GM21717 (cell line): ENCODE results near the gene REPIN1.

Source experiments
- ATAC-seq: cut with Tn5 transposase; IDR thresholded peaks from one replicate; pipeline ENCODE4 v1.9.1; 2021; ENCODE audit warnings: mild to moderate bottlenecking, moderate library complexity; ENCODE audit not compliant: unreplicated experiment

REPIN1 gene

DNA sequence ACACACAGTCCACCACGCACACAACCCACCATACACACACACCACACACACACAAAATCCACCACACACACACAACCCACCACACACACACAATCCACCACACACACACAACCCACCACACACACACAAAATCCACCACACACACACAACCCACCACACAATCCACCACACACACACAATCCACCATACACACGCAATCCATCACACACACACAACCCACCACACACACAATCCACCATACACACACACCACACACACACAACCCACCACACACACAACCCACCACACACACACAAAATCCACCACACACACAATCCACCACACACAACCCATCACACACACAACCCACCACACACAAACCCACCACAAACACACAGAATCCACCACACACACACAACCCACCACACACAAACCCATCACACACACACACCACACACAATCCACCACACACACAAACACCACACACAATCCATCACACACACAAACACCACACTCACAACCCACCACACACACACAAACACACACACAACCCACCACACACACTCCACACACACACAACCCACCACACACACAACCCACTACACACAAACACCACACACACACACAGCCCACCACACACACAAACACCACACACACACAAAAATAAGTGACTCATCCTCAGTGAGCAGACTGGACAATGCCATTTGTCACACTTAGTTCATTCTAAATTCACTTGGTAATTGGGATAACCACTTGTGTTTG lies 8.8 kb upstream of the REPIN1 start:
- no peak for ATAC-seq

DNA sequence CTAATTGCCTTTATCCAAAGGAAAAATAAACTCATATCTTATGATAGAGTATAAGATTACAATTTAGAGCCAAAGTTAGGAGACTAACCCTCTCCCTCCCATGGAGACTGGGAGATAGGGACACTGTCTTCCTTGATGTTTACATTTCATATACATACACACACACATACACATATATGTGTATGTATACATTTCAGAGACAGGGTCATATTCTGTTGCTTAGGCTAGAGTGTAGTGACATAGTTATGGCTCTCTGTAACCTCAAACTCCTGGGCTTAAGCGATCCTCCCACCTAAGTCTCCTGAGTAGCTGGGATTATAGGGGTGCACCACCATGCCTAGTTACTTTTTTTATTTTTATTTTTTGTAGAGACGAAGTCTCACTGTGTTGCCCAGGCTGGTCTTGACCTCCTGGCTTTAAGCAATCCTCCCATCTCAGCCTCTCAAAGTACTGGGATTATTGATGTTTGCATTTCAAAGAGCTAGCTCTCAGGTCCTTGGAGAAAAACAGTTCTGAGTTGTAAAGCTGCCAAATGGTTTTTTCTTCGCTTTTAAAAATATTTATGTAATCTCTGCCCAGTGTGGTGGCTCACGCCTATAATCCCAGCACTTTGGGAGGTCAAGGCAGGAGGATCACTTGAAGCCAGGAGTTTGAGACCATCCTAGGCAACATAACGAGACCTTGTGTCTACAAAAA lies 8.1 kb upstream of the REPIN1 start:
- ATAC-seq, result no peak

DNA sequence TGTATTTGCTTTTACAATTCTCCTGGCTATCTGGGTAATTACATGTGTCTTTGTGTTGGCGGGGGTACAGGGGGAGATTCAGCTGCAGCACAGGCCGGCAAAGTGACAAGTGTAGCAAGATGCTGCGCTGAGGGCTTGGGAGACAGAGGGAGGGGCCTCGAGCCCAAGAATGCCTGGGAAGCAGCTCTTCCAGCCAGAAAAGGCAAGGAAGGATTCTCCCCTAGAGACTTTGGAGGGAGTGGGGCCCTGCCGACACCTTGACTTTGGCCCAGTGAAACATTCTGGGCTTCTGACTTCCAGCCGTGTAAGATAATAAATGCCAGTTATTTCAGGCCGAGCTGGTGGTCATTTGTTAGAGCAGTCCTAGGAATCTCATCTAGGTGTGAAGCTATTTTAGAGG lies 7.2 kb upstream of the REPIN1 start:
- no peak for ATAC-seq

DNA sequence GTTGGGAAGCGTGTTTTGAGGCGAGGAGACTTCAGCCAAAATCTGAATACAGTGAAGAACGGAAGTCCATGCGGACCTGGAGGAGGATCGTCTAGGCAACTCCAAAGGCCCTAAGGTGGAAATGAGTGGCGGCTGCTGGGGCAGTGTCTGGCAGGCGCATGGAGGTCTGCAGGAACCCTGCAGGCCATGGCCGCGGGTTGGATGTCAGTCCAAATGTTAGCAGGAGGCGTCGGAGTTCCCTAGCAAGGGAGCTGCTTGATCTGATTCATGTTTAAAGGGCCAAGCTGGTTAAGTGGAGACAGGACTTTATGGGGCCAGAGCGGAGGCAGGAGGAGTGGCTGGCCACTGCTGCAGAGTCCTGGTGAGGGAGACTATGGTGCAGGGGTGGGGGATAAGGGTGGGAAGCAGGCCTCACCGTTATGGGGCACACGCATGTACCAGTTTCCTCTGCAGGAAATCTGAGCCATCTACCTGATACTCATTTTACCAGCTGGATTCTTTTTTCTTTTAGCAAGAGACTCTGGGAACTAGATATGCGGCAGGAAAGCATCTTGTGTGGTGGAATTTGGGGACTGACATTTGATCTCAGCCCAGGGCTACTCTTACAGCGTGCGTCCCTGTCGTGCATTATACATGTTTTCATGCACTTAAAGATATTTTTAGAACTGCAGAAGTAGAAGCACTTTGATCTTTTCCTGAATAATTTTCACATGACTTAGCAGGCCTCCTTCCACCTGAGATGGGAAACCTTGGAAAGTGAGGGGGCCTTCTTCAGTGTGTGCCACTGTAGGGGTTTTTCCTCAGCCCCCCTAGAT lies 6.6 kb upstream of the REPIN1 start:
- ATAC-seq, result no peak

DNA sequence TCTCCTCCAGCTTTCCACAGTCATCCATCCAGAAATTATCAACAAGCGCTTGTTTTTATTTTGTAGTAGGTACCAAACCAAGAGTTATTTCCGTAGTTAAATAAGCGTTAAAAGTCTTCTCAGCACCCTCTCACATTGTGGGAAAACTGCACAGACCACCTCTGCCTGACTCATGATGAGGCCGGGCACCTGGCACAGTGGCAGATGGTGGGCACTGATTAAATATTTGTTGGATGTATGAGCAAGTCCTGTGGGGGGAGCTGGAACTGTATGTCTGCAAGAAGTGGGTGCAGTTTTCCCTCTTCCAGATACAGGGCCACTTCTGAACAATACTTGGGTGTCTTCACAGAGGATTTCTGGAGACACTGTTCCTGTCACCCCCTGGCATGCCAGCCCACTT lies 5.3 kb upstream of the REPIN1 start:
- no peak for ATAC-seq

DNA sequence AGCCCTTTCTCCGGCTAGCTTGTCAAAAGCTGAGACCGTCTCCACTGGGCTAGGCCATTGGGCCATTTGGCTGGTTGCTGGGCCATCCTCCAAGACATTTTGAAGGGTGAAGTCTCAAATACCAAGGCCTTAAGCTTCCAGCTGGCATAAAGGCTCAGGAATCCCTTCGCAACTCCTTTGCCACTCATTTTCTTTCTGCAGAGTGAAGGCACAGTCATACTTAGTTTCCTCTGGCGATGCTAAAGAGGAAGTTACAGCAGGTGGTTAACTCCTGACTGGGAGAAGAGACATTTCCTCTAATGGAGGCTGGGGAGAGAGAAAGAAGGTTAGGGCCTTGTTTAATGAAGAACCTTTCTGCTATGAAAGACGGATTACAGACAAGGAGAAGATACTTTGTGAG lies 4.8 kb upstream of the REPIN1 start:
- ATAC-seq, result no peak

DNA sequence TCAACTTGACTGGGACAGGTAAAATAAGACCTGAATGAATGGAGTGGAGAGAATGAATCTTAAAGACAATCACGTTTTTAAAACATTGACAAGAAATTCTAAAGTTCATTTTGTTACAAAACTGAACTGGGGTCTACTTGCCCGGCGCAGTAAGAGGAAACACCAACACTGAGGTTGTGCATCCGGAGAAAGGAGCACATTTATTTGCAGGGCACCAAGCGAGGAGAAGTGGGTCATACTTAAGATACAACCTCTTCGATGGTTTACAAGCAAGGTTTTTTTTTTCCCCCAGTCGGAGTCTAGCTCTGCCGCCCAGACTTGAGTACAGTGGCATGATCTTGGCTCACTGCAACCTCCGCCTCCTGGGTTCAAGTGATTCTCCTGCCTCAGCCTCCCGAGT lies 3.4 kb upstream of the REPIN1 start:
- no peak for ATAC-seq

DNA sequence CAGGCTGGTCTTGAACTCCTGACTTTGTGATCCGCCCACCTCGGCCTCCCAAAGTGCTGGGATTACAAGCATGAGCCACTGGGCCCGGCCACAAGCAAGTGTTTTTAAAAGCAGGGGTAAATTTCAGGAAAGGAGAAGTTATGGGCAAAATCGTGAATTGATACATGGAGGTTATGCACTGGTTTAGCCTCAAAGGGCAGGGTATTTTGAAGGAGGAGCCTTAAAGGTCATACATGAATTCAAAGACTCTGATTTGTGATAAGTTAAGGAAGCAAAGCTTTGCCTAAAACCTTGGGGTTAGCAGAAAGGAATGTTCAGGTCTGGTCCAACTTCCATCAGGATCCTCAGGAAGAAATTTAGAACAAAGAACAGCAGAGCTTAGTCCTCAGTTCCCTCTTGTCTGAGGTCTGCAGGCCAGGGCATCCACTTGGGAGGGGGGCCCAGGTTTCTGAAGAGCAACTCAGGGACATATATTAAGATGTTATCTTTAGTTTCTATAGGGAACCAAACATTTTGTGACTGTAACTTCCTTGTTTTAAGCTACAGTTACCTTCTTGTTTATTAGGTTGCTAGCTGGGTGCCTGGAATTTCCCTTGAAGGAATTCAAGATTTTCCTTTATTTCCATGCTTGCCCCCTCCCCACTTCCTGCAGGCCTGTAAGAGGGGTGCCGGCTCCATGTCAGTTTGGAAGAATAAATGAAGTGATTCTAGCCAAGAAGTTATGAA lies 2.8 kb upstream of the REPIN1 start:
- ATAC-seq, result no peak

DNA sequence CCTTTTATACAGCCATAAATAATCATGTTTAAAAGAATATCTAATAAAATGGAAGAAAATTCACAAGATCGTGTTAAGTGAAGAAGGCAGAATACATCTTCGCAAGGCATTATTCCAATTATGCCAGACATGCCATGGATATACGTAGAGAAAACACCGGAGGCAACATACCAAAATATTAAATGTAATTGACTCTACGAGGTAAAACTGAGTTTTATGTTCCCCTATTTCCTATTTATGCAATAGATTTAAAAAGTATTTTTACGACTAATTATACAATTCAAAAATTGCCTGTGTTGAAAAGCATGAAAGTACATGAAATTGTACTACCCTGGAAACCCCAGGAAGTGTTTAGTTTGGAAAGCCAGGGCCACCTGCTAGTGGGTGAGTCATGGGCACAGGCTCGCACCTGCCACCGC lies 936 bp upstream of the REPIN1 start:
- ATAC-seq, result no peak

DNA sequence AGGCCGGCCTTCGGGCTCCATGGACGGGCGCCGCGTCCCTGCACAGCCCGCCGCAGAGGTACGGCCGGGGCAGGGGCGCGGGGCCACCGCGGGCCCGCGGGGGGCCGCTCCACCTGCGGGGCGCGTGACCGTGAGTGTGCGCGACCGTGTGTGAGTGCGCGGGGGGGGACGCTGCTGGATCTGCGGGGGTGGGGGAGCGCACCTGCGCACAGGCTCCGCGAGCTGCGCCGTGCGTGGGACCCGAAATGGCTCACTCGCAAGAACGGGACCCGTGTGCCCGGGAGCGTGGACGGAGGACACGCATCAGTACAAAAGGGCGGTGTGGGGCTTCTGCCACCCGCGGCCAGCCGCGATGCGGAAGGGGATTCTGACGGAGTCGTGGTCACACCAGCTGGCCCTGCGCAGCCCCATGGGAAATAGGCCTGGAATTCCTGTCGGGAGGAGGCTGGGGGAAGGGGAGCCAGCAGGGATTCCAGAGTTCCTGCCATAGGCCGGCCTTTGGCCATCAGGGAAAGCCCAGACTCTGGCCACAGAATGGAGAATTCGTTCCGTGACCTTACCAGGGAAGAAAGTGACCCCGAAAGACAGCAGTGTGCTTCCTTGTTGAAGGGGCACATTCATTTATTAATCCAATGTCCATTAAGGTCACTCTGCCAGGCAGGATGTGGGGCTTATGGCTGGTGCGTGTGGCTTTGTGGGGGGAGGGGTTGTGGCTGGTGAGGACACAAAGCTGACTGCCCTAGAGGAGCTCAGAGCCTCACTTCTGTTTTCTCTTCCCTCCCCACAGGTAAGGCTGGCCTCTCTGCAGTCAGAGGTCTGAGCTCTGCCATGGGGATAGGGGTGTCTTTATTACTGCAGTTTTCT lies 494 bp downstream of the REPIN1 start:
- ATAC-seq, result peak; percentile 41

DNA sequence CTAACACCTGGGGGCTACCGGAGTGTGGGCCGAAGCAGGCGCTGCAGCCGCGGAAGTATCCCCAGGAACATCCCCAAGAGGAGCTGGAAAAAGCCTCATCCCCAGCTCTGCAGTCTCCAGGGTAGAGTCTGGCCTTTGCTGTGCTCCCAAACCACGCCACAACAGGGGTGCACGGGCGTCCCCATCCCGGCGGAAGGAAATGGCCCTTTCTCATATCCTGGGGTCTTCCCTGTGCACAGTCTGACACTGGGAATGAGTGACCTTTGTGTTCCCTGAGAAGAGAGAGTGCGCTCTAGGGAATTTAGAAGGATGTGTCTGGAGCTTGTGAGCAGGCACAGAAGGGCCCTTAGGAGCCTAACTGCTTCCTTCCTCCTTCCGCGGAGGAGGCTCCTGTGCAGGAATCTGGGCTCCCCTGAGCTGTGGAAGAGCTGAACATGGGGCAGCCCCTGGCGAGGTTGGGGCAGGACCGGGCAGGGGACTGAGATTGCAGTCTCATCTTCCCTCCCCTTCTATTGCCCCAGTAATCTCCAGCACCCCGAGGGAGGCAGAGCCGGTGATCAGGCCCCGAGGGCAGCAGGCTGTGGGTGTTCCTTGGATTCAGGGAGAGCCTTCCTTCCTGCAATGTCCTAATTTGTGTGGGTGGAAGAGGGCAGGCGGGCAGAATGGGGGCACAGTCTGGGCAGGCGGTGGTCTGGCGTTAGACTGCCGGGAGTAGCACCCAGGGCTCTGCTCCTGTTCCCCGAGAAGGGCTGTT lies 1.3 kb downstream of the REPIN1 start:
- no peak for ATAC-seq

DNA sequence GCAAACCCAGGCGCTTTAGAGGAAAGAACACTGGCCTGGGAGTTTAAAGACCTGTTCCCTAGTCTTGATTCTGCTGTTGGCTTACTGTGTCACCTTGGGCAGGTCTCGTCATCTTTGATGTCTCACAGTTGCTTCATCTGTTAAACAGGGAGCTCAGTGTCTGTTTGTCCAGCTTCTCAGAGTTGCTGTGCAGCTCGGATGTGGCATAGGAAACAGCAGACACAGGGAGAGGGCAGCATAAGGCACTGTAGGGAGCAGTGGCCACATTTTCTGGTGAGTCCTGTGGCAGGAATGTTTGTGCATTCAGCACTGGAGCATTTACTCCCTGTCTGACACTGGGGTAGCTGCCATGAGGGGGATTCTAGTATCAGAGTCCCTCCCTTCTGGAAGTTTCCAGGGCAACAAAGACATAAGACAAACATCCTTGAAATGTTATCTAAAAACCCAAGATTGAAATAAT lies 2.0 kb downstream of the REPIN1 start:
- ATAC-seq, result no peak

DNA sequence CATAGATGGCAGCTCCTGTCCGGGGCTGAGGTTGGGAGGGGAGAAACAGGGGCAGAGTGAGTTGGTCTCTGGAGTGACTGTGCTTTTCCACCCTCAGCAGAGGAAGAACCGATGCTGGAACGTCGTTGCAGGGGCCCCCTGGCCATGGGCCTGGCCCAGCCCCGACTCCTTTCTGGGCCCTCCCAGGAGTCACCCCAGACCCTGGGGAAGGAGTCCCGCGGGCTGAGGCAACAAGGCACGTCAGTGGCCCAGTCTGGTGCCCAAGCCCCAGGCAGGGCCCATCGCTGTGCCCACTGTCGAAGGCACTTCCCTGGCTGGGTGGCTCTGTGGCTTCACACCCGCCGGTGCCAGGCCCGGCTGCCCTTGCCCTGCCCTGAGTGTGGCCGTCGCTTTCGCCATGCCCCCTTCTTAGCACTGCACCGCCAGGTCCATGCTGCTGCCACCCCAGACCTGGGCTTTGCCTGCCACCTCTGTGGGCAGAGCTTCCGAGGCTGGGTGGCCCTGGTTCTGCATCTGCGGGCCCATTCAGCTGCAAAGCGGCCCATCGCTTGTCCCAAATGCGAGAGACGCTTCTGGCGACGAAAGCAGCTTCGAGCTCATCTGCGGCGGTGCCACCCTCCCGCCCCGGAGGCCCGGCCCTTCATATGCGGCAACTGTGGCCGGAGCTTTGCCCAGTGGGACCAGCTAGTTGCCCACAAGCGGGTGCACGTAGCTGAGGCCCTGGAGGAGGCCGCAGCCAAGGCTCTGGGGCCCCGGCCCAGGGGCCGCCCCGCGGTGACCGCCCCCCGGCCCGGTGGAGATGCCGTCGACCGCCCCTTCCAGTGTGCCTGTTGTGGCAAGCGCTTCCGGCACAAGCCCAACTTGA lies 2.7 kb downstream of the REPIN1 start:
- no peak for ATAC-seq

DNA sequence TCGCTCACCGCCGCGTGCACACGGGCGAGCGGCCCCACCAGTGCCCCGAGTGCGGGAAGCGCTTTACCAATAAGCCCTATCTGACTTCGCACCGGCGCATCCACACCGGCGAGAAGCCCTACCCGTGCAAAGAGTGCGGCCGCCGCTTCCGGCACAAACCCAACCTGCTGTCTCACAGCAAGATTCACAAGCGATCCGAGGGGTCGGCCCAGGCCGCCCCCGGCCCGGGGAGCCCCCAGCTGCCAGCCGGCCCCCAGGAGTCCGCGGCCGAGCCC lies 3.3 kb downstream of the REPIN1 start:
- no peak for ATAC-seq

DNA sequence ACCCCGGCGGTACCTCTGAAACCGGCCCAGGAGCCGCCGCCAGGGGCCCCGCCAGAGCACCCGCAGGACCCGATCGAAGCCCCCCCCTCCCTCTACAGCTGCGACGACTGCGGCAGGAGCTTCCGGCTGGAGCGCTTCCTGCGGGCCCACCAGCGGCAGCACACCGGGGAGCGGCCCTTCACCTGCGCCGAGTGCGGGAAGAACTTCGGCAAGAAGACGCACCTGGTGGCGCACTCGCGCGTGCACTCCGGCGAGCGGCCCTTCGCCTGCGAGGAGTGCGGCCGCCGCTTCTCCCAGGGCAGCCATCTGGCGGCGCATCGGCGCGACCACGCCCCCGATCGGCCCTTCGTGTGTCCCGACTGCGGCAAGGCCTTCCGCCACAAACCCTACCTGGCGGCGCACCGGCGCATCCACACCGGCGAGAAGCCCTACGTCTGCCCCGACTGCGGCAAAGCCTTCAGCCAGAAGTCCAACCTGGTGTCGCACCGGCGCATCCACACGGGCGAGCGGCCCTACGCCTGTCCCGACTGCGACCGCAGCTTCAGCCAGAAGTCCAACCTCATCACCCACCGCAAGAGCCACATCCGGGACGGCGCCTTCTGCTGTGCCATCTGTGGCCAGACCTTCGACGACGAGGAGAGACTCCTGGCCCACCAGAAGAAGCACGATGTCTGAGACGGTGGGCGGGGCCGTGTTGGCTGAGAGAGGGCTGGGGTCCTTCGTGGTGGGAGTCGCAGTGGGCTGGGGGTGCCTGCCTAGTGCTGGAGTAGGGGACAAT lies 3.8 kb downstream of the REPIN1 start:
- no peak for ATAC-seq

DNA sequence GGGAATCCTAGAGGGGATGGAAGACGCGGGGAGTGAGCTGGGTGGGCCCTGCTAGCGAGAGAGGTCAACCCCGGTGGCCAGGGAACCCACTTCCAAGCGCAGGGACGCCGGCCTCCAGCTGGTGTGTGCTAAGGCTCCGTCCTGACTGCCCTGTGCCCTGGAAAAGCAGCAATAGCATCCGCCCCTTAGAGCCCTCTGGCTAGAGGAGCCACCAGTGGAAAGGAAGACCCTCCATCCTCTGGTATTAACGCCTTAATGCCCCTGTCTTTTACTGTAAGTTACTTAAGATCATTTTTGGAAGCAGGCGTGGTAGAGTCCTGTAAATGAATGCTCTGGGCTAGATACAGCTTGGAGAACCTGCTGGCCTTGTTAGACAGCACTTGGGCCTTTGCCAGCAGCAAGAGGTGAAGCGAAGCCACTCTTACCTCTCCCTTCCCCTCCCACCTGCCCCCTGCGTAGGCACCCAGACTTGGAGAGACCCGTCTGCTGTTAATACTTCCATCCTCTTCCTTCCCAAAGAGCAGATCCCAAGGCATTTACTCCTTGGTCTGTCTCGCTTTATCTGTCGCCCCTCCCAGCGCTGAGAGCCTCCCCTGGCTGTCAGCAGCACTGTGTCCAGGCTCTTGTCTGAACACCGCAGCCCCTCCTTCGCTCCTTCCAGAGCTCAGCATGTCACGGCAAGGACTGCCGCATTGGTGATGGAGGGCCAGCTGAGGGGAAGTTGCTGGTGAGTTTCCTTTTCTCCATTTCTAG lies 4.6 kb downstream of the REPIN1 start:
- no peak for ATAC-seq

DNA sequence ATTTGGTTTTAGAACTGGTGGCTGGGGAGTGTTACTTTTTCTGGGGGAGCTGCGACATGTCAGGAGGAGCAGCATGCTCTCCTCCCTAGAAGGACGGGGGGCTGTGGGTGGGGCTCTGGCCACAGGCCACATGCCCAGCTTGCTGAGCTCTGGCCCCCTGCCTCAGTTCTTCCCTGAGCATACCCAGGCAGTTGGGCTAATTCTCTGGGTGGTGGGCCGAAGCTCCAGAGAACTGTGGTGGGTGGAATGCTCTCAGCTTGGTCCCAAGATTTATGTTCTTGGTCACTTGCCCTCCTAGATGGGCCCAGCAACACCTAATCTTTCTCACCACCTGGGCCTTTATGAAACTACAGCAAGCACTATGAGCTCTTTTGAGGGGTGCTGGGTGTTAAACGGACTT lies 5.4 kb downstream of the REPIN1 start:
- no peak for ATAC-seq
